K562 (cell line): ENCODE results near the gene EMC9. TPM values are rescaled to one million over a fixed set of nuclear protein-coding genes. Genes with fewer than 3 reads are reported as not detected.

Source experiments
- ARID3B ChIP-seq: fragments of 250-450 bp; sonication (Bioruptor Pico); IDR thresholded peaks from 2 replicates; pipeline ENCODE4 v1.4.0; 2020; ENCODE audit warnings: borderline replicate concordance
- BRF2 ChIP-seq: IDR thresholded peaks from 3 replicates; pipeline ENCODE4 v1.6.1; 2011; ENCODE audit warnings: borderline replicate concordance, mild to moderate bottlenecking; ENCODE audit not compliant: insufficient read length, insufficient read depth
- CGGBP1 ChIP-seq: fragments of 250-450 bp; sonication (Bioruptor Pico); IDR thresholded peaks from 2 replicates; pipeline ENCODE4 v1.9.0; 2021; ENCODE audit warnings: mild to moderate bottlenecking
- E2F4 ChIP-seq: sonication (generic); formaldehyde crosslinking; IDR thresholded peaks from 2 replicates; pipeline ENCODE4 v1.8.0; 2022; ENCODE audit warnings: mild to moderate bottlenecking, low read depth, missing genetic modification reagents
- HNRNPH1 ChIP-seq: fragments of 200-400 bp; formaldehyde crosslinking; optimal IDR thresholded peaks from 2 replicates; pipeline ENCODE3; 2017; ENCODE audit warnings: low read depth, mild to moderate bottlenecking, low read length, moderate library complexity
- JUNB ChIP-seq: fragments of 450-650 bp; formaldehyde crosslinking; conservative IDR thresholded peaks from 2 replicates; pipeline ENCODE4 v1.4.0; 2020; ENCODE audit warnings: mild to moderate bottlenecking
- KAT8 ChIP-seq: fragments of 450-650 bp; IDR thresholded peaks from 2 replicates; pipeline ENCODE4 v1.6.1; 2016; ENCODE audit warnings: low read depth, mild to moderate bottlenecking
- MLLT1 ChIP-seq, 2 experiments: fragments of 450-650 bp; IDR thresholded peaks; 2 replicates each; pipeline ENCODE4 v1.6.1; 2016
- NFXL1 ChIP-seq: fragments of 450-650 bp; formaldehyde crosslinking; IDR thresholded peaks from 2 replicates; pipeline ENCODE4 v1.4.0; 2021; ENCODE audit warnings: mild to moderate bottlenecking
- PML ChIP-seq: IDR thresholded peaks from 2 replicates; pipeline ENCODE4 v1.6.1; 2012; ENCODE audit warnings: low read length, inconsistent platforms
- PURB ChIP-seq: sonication (generic); formaldehyde crosslinking; IDR thresholded peaks from 2 replicates; pipeline ENCODE4 v1.9.0; 2021; ENCODE audit warnings: low read depth, mild to moderate bottlenecking, missing genetic modification reagents
- SRSF1 ChIP-seq: fragments of 200-400 bp; formaldehyde crosslinking; IDR thresholded peaks from 2 replicates; pipeline ENCODE4 v1.6.1; 2017; ENCODE audit warnings: mild to moderate bottlenecking, low read depth, low read length, moderate library complexity
- ZNF124 ChIP-seq: sonication (generic); formaldehyde crosslinking; IDR thresholded peaks from 2 replicates; pipeline ENCODE4 v1.8.1; 2022; ENCODE audit warnings: missing genetic modification reagents
- ZNF449 ChIP-seq: fragments of 250-450 bp; sonication (Bioruptor Pico); IDR thresholded peaks from 2 replicates; pipeline ENCODE4 v1.8.0; 2022; ENCODE audit warnings: moderate library complexity, mild to moderate bottlenecking, inconsistent platforms
- ZNF589 ChIP-seq: fragments of 200-800 bp; sonication (Bioruptor generic); IDR thresholded peaks from 2 replicates; pipeline ENCODE4 v1.6.1; 2016; ENCODE audit warnings: low read depth, missing genetic modification characterization, missing compliant biosample characterization
- ZNF740 ChIP-seq, 3 experiments: fragments of 200-800 bp in 1 of 3; sonication (Bioruptor generic) in 1 of 3; sonication (generic) in 1 of 3; formaldehyde crosslinking in 1 of 3; IDR thresholded peaks; 2 replicates each; pipeline versions ENCODE4 v1.6.1 to v1.8.0; 2016 to 2022; ENCODE audit warnings: mild to moderate bottlenecking in 2 of 3, missing compliant biosample characterization in 2 of 3, missing genetic modification characterization in 2 of 3, missing genetic modification reagents in 1 of 3
- polyA plus RNA-seq, 8 experiments: library from polyadenylated mRNA; depleted of rRNA in 4 of 8; stranded (reverse) in 5 of 8; unstranded in 3 of 8; fragments of >200 nt; fragmentation: Nextera tagmentation in 2 of 8; fragmentation: Illumina TruSeq in 1 of 8; extraction: Ambion mirVana in 2 of 8; extraction: Trizol in 1 of 8; gene quantifications; 2 replicates each; pipeline versions ENCODE4 v1.2.1 to v1.2.3, GENCODE V29; 2011 to 2014; ENCODE audit warnings: inconsistent platforms in 1 of 8, missing spikeins in 1 of 8
- total RNA-seq, 7 experiments: library from RNA; depleted of rRNA in 6 of 7; stranded (reverse); fragments of >200 nt in 6 of 7; fragmentation: Illumina TruSeq in 2 of 7; extraction: Trizol in 2 of 7; gene quantifications; 2 replicates each; pipeline versions ENCODE4 v1.2.1 to v1.2.3, GENCODE V29; 2011 to 2021; ENCODE audit warnings: low replicate concordance in 1 of 7

EMC9 gene
- total and polyA plus RNA-seq, 9 of the 15 experiments (the other 6 are each of a cell fraction or from before 2014, with no cell fraction given): 3.1 to 13.2 (median 7.8) TPM

GRCh38 chr14:24113801-24114531, 27.4 kb downstream of the EMC9 start (continued):
- TF ChIP-seq ARID3B (CRISPR knock-in tag) (no peak), ZNF124 (CRISPR knock-in tag) (no peak), KAT8 (no peak), JUNB (CRISPR knock-in tag) (no peak), BRF2 (no peak), CGGBP1 (CRISPR knock-in tag) (no peak), SRSF1 (no peak), NFXL1 (no peak), ZNF589 (CRISPR knock-in tag) (peak; percentile 82), PML (peak; percentile 14), PURB (CRISPR knock-in tag) (no peak), MLLT1 (IDR thresholded peaks at IDR 0.05) (no peak), ZNF740 (CRISPR knock-in tag; IDR thresholded peaks at IDR 0.05) (no peak), ZNF740 (tag; IDR thresholded peaks at IDR 0.05) (no peak), HNRNPH1 (no peak), E2F4 (CRISPR knock-in tag) (no peak), ZNF449 (no peak)
